ENCODE measurements around the gene TRAF3. TPM values are rescaled to one million over a fixed set of nuclear protein-coding genes. Genes with fewer than 3 reads are reported as not detected.
A peak's percentile ranks its signal among the peaks of the same experiment; 100 is the strongest.

The TRAF3 gene
- total RNA-seq, 1 donor from 2014 or later, result 14.0 TPM

DNA sequence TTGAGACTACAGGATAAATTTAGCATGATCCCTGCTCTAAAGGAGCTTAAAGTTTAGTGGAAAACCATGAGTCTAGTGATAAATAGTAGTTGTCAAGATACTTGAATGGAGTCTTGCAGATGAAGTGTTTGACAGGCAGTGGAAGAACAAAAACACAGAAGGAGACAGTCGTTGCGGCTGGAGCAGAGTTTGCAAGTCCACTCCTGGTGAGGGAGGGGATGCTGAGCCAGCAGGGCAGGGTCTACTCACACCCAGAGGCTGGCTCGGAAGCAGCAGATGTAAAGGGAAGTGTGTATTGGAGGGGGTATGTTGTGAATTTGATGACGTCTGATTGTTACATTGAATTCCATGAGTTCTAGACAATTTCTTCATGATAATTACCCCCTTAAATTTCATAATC lies 61.3 kb downstream of the TRAF3 start:
- no peaks in the 10 kb centered on the region for H3K4me1 ChIP-seq
- no peaks in the 10 kb centered on the region for H3K27me3 ChIP-seq
- H3K9me3 ChIP-seq, result no peaks in the 10 kb centered on the region
- TF ChIP-seq POLR2AphosphoS5 (IDR thresholded peaks at IDR 0.05; ENCODE audit: insufficient read depth in 1 of 2, low read depth in 1 of 2) (no peak), POLR2A (IDR thresholded peaks at IDR 0.05) (no peak)
- TF ChIP-seq, protein P1, sequence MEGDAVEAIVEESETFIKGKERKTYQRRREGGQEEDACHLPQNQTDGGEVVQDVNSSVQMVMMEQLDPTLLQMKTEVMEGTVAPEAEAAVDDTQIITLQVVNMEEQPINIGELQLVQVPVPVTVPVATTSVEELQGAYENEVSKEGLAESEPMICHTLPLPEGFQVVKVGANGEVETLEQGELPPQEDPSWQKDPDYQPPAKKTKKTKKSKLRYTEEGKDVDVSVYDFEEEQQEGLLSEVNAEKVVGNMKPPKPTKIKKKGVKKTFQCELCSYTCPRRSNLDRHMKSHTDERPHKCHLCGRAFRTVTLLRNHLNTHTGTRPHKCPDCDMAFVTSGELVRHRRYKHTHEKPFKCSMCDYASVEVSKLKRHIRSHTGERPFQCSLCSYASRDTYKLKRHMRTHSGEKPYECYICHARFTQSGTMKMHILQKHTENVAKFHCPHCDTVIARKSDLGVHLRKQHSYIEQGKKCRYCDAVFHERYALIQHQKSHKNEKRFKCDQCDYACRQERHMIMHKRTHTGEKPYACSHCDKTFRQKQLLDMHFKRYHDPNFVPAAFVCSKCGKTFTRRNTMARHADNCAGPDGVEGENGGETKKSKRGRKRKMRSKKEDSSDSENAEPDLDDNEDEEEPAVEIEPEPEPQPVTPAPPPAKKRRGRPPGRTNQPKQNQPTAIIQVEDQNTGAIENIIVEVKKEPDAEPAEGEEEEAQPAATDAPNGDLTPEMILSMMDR (IDR thresholded peaks at IDR 0.05), result no peak
- H3K36me3 ChIP-seq, result no peaks in the 10 kb centered on the region
- H3K4me3 ChIP-seq, result no peak overlapping the region
- no peak overlapping the region for H3K27ac ChIP-seq
- no peak for DNase-seq (ENCODE audit: extremely low spot score in 2 of 2)
- intact Hi-C loops (cut with DNase I), result no loop called here

DNA sequence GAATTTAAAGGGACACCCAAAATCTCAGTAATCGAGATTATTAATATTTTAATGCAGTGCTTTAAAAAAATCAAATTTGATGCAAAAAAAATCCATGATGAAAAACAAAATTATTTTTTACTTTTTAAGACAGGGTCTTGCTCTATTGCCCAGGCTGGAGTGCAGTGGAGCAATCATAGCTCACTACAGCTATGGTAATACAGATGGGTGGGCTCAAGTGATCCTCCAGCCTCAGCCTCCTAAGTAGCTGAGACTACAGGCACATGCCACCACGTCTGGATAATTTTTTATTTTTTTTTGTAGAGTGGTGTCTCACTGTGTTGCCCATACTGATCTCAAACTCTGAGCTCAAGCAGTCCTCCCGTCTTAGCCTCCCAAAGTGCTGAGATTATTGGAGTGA lies 62.9 kb downstream of the TRAF3 start:
- intact Hi-C loops (cut with DNase I), result no loop called here
- Histone ChIP-seq H3K36me3 (no peaks in the 10 kb centered on the region), H3K27ac (no peak overlapping the region), H3K9me3 (no peaks in the 10 kb centered on the region), H3K27me3 (no peaks in the 10 kb centered on the region), H3K4me1 (no peaks in the 10 kb centered on the region), H3K4me3 (no peak overlapping the region)
- DNase-seq (ENCODE audit: extremely low spot score in 2 of 2), result no peak
- TF ChIP-seq POLR2A (IDR thresholded peaks at IDR 0.05), result no peak

DNA sequence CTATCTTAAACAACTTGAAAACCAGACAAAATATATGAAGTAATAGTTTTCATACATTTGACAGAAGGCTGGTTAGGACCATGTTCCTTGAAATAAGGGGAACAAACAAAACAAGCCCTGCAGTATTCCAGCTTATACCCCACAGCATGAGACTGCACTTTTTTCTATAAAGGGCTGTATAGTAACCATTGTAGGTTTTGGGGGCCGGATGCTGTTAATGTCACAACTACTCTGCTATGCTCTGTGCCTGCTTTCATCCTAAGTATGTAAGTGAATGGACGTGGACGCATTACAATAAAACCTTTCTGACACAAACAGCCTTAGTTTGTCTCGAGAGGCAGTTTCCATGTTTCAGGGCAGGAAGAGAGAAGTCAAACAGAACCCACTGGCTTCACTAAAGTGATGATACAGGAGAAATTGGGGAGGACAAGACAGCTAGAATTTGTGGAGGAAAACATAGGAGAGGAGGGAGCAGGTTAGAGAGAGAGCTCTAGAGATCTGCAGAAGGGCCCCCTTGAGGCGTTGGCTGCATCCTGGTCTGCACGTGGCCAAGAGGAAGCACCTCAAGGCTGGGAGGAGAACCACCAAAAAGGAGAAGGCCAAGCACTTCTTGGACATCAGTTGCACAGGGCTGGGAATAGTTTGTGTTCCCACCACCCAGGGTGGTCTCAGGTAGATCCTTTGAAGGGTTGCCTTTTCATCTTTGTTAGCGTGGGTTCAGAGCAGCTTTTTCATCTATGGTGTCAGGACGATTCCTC lies 63.7 kb downstream of the TRAF3 start:
- DNase-seq (ENCODE audit: extremely low spot score in 2 of 2), result no peak
- Histone ChIP-seq H3K27me3 (no peaks in the 10 kb centered on the region), H3K4me3 (no peak overlapping the region), H3K4me1 (no peaks in the 10 kb centered on the region), H3K9me3 (no peaks in the 10 kb centered on the region), H3K36me3 (no peaks in the 10 kb centered on the region), H3K27ac (no peak overlapping the region)
- intact Hi-C loops (cut with DNase I), result no loop called here
- TF ChIP-seq, protein P1 (IDR thresholded peaks at IDR 0.05), result no peak
- TF ChIP-seq POLR2A (IDR thresholded peaks at IDR 0.05) (no peak), POLR2AphosphoS5 (IDR thresholded peaks at IDR 0.05; ENCODE audit: insufficient read depth in 1 of 2, low read depth in 1 of 2) (no peak)

DNA sequence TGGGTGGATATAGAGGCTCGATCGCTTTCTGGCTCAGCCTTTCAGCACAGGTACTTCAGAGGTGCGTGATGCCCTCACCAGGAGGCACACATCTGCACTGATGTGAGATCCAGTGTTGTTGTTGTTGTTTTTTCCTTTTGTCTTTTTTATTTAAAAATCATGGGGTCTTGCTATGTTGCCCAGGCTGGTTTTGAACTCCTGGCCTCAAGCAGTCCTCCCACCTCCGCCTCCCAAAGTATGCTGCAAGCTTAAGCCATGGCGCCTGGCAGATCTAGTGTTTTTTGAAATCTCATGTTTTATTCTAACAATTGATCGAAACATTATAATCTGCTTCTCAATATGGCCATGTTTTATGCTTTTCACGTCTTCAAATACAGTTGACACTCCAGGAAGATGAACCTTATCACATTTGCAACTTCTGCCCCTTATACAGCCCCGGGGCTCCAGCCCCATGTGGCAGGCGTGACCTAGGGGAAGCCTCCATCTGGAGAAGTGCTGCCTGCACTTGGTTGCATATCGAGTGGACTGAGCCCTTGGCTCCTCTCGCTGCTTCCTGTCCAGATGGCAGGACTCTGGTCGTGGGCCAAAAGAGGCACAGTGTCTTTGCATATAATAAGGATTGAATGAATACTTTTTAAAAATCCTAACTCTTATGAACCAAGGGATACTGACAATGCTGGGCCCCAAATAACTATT lies 71.7 kb downstream of the TRAF3 start:
- Histone ChIP-seq H3K4me3 (no peak overlapping the region), H3K36me3 (no peaks in the 10 kb centered on the region), H3K9me3 (no peaks in the 10 kb centered on the region), H3K4me1 (peaks cover 17% of the 10 kb centered on the region), H3K27ac (peak overlapping the region; percentile 33), H3K27me3 (no peaks in the 10 kb centered on the region)
- intact Hi-C loops (cut with DNase I), result no loop called here
- no peak for DNase-seq (ENCODE audit: extremely low spot score in 2 of 2)
- no peak for TF ChIP-seq POLR2AphosphoS5 (IDR thresholded peaks at IDR 0.05; ENCODE audit: insufficient read depth in 1 of 2, low read depth in 1 of 2)
- TF ChIP-seq, protein P1 (IDR thresholded peaks at IDR 0.05), result no peak
- no peak for TF ChIP-seq POLR2A (IDR thresholded peaks at IDR 0.05)

DNA sequence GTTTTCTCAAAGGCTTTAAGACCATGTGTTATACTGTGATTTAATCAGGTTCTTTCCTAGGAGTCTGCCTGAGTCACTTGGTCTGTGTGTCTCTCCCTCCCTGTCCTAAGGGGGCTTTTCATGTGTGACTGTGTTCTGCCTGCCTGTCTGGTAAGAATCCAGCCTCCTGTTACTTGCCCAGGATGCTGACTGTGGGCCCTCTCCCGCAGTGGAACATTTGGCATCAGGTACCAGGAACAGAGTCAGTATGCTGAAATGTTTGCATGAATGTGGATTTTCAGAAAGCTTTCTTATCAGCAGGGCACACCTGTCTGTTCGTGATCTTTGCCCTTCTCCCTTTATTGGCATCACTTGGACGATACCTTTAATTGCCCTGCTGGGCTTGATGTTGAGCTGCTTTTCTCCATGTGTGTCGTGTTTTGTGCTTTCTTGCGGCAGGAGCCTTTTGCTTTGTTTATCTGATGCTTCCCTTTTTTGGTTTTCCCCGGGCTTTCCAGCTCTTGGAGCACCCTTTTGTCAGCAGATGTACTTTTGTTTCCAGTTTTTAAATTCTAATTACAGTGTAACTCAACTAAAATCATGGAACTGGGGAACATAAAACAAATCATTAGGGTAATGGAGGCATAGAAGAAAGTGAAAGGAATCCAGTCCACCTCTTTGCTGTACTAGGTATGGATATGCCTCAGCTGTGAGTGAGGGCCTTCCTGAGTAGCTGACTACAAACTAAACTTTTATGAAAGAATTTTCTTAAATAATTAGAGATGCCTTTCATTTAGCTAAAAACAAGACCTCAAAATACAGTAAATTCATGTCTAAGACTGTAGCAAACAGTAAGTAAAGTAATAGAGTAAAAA lies 72.5 kb downstream of the TRAF3 start:
- intact Hi-C loops (cut with DNase I), result no loop called here
- Histone ChIP-seq H3K36me3 (no peaks in the 10 kb centered on the region), H3K27ac (peak overlapping the region; percentile 33), H3K9me3 (no peaks in the 10 kb centered on the region), H3K4me3 (peak overlapping the region in 1 of 2 donors; percentile 23), H3K4me1 (peaks cover 17% of the 10 kb centered on the region), H3K27me3 (no peaks in the 10 kb centered on the region)
- TF ChIP-seq POLR2A (IDR thresholded peaks at IDR 0.05), result no peak
- no peak for TF ChIP-seq POLR2AphosphoS5 (IDR thresholded peaks at IDR 0.05; ENCODE audit: insufficient read depth in 1 of 2, low read depth in 1 of 2)
- TF ChIP-seq, protein P1 (IDR thresholded peaks at IDR 0.05), result no peak
- DNase-seq (ENCODE audit: extremely low spot score in 2 of 2), result no peak
